Fibroblast of peridontal ligament (primary cell): ENCODE data around the gene CD69.
"Not testable (repeated sequence)": the region's sequence is repeated elsewhere in the genome, so short reads cannot be mapped to it uniquely, and the experiment has no call there.

Source experiments
- DNase-seq: peaks from one replicate; pipeline ENCODE4 v3.0.0-alpha.2; 2010; ENCODE audit errors: extremely low read depth

Gene CD69

GRCh38 chr12:9750276-9751203 lies 10.2 kb downstream of the CD69 start:
- peak; percentile 67 for DNase-seq

GRCh38 chr12:9749640-9750039 lies 11.1 kb downstream of the CD69 start:
- no peak for DNase-seq

GRCh38 chr12:9745199-9745598 lies 15.5 kb downstream of the CD69 start:
- no peak for DNase-seq

- no peak for DNase-seq
Measured at GRCh38 chr12:9742661-9743060, 18.0 kb downstream of the CD69 start.

GRCh38 chr12:9741726-9742125 lies 19.0 kb downstream of the CD69 start:
- no peak for DNase-seq

GRCh38 chr12:9740106-9740750 lies 20.5 kb downstream of the CD69 start:
- DNase-seq = no peak

- not testable (repeated sequence) for DNase-seq
Measured at GRCh38 chr12:9739404-9740105, 21.1 kb downstream of the CD69 start.

- not testable (repeated sequence) for DNase-seq
Measured at GRCh38 chr12:9738905-9739304, 21.8 kb downstream of the CD69 start.

- no peak for DNase-seq
Measured at GRCh38 chr12:9736936-9737705, 23.6 kb downstream of the CD69 start.

GRCh38 chr12:9735601-9736000 lies 25.1 kb downstream of the CD69 start:
- no peak for DNase-seq

- no peak for DNase-seq
Measured at GRCh38 chr12:9732921-9733461, 27.7 kb downstream of the CD69 start, which contains the start of gene CLECL1. Gene CLECL1 (minus strand): TSS chr12:9733097.

GRCh38 chr12:9731797-9732196 lies 28.9 kb downstream of the CD69 start:
- peak; percentile 14 for DNase-seq

GRCh38 chr12:9731393-9731792 lies 29.3 kb downstream of the CD69 start:
- DNase-seq = no peak

- DNase-seq = no peak
Measured at GRCh38 chr12:9730591-9730990, 30.1 kb downstream of the CD69 start.

- DNase-seq = no peak
Measured at GRCh38 chr12:9730011-9730410, 30.7 kb downstream of the CD69 start.

GRCh38 chr12:9729082-9729481 lies 31.6 kb downstream of the CD69 start:
- no peak for DNase-seq

GRCh38 chr12:9727813-9728212 lies 32.9 kb downstream of the CD69 start:
- DNase-seq = no peak

GRCh38 chr12:9725213-9725870 lies 35.4 kb downstream of the CD69 start:
- no peak for DNase-seq

GRCh38 chr12:9724023-9724422 lies 36.7 kb downstream of the CD69 start:
- DNase-seq = no peak

- peak; percentile 12 for DNase-seq
Measured at GRCh38 chr12:9721394-9722092, 39.2 kb downstream of the CD69 start.
